HAP-1 (cell line): Measurements from ENCODE around the gene CYP19A1.

Experiments
- DNase-seq, 2 experiments: peaks; one replicate each; pipeline ENCODE4 v3.0.0-alpha.2; 2016 to 2020; ENCODE audit warnings: low spot score in 2 of 2
- H3K27me3 ChIP-seq: fragments of 250-450 bp; sonication (Bioruptor Pico); 2 replicates; pipeline ENCODE4 v1.5.1; 2020; ENCODE audit warnings: low read depth, mild to moderate bottlenecking, moderate library complexity
- H3K36me3 ChIP-seq: fragments of 250-450 bp; sonication (Bioruptor Pico); replicated peaks from 2 replicates; pipeline ENCODE4 v1.5.1; 2020; ENCODE audit warnings: mild to moderate bottlenecking
- H3K4me1 ChIP-seq: fragments of 250-450 bp; sonication (Bioruptor Pico); 2 replicates; pipeline ENCODE4 v1.5.1; 2020; ENCODE audit warnings: mild to moderate bottlenecking
- H3K4me3 ChIP-seq: fragments of 250-450 bp; sonication (Bioruptor Pico); 2 replicates; pipeline ENCODE4 v1.5.1; 2020; ENCODE audit warnings: mild to moderate bottlenecking, moderate library complexity
- H3K9me3 ChIP-seq: fragments of 250-450 bp; sonication (Bioruptor Pico); 2 replicates; pipeline ENCODE4 v1.5.1; 2020; ENCODE audit warnings: mild to moderate bottlenecking, moderate library complexity
- in situ Hi-C: fragments of 300-500 bp; cut with MboI; formaldehyde crosslinking; loops from 3 replicates; pipeline ENCODE4 v1.14.3; 2020; ENCODE audit warnings: low sequenced_read_pairs, inconsistent platforms, mixed read lengths

CYP19A1 gene

GRCh38 chr15:51205050-51205975 is 133.1 kb downstream of the CYP19A1 start:
- H3K4me3 ChIP-seq, result no peak overlapping the region
- no peaks in the 10 kb centered on the region for H3K36me3 ChIP-seq
- no peaks in the 10 kb centered on the region for H3K4me1 ChIP-seq
- DNase-seq, result no peak
- in situ Hi-C loops, result no loop called here
- H3K27me3 ChIP-seq, result peaks cover 8% of the 10 kb centered on the region
- no peaks in the 10 kb centered on the region for H3K9me3 ChIP-seq

DNA sequence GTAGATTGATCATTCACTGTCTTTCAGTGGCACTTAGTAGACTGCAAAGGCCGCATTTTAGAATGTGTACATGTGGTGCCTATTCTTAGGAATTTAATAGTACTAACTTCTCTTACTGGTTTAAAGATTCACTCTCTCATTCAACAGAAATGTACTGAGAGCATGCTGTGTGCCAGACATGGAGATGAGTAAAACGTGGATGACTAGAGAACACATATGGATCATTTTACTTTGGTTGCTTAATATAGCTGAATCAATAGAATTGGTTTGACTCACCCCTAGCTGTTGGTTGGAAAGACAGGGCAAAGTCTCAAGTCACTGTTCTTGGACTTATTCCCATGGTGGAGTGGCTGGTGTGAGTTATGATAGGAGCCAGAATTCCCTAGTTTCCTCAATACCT is 134.6 kb downstream of the CYP19A1 start:
- peaks cover 8% of the 10 kb centered on the region for H3K27me3 ChIP-seq
- H3K9me3 ChIP-seq, result no peaks in the 10 kb centered on the region
- in situ Hi-C loops, result no loop called here
- DNase-seq, result no peak
- H3K36me3 ChIP-seq, result no peaks in the 10 kb centered on the region
- H3K4me3 ChIP-seq, result no peak overlapping the region
- no peaks in the 10 kb centered on the region for H3K4me1 ChIP-seq

GRCh38 chr15:51202783-51203182 is 135.6 kb downstream of the CYP19A1 start:
- no peaks in the 10 kb centered on the region for H3K36me3 ChIP-seq
- DNase-seq, result no peak
- H3K4me1 ChIP-seq, result no peaks in the 10 kb centered on the region
- in situ Hi-C loops, result no loop called here
- H3K9me3 ChIP-seq, result no peaks in the 10 kb centered on the region
- peaks cover 8% of the 10 kb centered on the region for H3K27me3 ChIP-seq
- H3K4me3 ChIP-seq, result no peak overlapping the region

DNA sequence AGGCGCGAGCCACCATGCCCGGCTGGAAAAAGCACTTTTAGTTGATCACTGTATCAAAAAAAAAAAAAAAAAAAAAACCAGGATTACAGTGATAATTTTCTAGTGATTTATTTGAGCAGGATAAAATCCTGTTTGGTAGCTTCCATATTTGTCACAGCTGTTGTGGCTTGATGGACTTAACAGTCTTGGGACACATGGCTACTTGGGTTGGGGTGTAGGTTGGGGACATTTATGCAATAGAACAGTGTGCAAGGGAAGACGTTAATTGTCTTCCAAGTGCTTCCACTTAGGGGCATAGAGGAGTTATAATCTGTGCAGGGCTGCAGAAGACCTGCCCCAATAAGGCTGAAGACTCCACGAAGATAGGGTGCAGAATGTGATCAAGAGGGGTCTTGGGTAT is 136.8 kb downstream of the CYP19A1 start:
- Histone ChIP-seq H3K4me3 (no peak overlapping the region), H3K36me3 (no peaks in the 10 kb centered on the region), H3K27me3 (peaks cover 8% of the 10 kb centered on the region), H3K4me1 (no peaks in the 10 kb centered on the region), H3K9me3 (no peaks in the 10 kb centered on the region)
- no peak for DNase-seq
- in situ Hi-C loops, result no loop called here

DNA sequence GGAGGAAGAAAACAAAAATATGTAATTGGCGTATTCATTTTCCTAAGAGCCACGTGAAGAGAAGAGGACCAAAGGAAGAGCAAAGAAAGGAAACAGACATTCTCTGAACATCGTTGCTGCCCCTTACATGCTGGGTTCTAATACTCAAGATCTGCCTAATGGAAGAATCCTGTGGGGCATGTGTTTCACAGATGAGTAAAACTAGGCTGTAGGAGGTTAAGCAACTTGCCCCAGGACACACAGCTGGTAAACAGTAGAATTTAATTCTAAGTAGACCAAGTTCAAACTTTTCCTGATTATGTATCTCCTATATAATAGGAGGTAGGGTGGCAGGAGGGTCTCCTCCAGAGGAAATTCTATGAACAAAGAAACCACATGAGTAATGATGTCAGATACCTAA is 137.6 kb downstream of the CYP19A1 start:
- Histone ChIP-seq H3K36me3 (no peaks in the 10 kb centered on the region), H3K4me3 (no peak overlapping the region), H3K9me3 (no peaks in the 10 kb centered on the region), H3K27me3 (peaks cover 8% of the 10 kb centered on the region), H3K4me1 (no peaks in the 10 kb centered on the region)
- DNase-seq, result no peak
- in situ Hi-C loops, result no loop called here

DNA sequence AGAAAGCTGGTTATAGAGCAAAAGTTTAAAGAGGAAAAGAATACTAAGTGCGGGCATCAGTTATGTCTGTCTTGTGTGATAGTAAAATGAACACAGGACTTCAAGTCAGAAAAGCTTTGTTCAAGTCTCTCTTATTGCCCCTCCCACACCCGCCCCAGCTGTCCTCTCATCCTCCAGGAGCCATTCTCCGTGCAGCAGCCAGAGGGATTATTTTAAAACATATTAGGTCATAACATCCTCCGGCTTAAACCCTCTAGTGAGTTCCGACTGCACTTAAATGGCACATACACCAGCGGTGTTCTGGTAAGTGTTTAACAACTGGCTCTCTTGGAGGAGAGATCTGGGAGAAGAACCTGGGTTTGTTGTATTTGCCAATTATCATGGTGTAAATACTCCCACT is 138.9 kb downstream of the CYP19A1 start:
- Histone ChIP-seq H3K27me3 (peaks cover 12% of the 10 kb centered on the region), H3K36me3 (no peaks in the 10 kb centered on the region), H3K9me3 (no peaks in the 10 kb centered on the region), H3K4me3 (no peak overlapping the region), H3K4me1 (no peaks in the 10 kb centered on the region)
- in situ Hi-C loops, result no loop called here
- DNase-seq, result no peak

DNA sequence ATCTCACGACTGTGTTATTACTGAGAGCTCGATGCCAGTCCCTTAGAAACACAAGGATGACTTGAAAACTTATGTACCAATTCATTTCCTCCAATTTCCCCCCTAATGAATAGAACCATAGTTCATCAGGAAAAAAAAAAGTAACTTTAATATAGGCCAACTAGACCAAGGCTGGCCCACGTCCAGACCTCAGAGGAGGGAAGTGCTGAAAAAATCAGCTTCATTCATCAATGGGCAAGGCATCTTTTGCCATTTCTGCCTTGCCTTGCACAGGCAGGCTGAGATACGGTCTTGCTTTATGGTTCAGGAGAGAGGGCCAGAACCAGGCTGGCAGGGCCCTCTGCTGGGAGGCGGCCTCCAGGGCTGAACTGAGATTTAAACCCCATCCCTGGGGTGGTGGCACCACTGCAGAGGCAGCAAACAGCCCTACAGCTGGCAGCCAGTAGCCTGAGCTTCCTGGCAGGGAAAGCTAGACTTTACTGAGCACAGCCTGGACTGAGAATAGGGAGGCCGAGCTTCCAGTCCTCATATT is 139.6 kb downstream of the CYP19A1 start:
- Histone ChIP-seq H3K27me3 (peaks cover 10% of the 10 kb centered on the region), H3K4me1 (no peaks in the 10 kb centered on the region), H3K36me3 (no peaks in the 10 kb centered on the region), H3K4me3 (no peak overlapping the region), H3K9me3 (no peaks in the 10 kb centered on the region)
- in situ Hi-C loops, result no loop called here
- no peak for DNase-seq

DNA sequence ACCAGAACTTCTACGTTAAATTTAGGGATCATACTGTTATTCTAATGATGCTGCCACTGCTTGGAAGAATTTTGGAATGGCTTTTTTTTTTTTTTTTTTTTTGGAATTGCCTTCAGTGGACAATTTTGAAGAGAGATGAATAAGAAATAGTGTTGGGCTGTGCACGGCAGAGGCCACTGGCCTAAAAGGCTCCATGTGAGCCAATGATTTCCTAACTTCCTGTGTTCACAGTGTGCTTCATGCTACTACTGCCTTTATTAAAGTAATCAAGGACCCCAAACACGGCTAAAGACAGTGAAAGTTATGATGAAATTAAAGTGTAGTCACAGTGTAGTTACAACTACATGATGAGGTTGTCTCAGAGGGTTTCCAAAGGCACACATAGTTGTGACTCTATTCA is 142.9 kb downstream of the CYP19A1 start:
- H3K36me3 ChIP-seq, result no peaks in the 10 kb centered on the region
- in situ Hi-C loops, result no loop called here

GRCh38 chr15:51193979-51194378 is 144.4 kb downstream of the CYP19A1 start:
- H3K9me3 ChIP-seq, result no peaks in the 10 kb centered on the region
- H3K36me3 ChIP-seq, result no peaks in the 10 kb centered on the region
- H3K27me3 ChIP-seq, result peaks cover 6% of the 10 kb centered on the region; the same call in 1 of the 2 replicates
- H3K4me3 ChIP-seq, result no peak overlapping the region
- H3K4me1 ChIP-seq, result no peaks in the 10 kb centered on the region
- in situ Hi-C loops, result no loop called here
- DNase-seq, result no peak

More for the DNA sequence above, 142.9 kb downstream of the CYP19A1 start:
- no peaks in the 10 kb centered on the region for H3K4me1 ChIP-seq
- no peaks in the 10 kb centered on the region for H3K9me3 ChIP-seq
- H3K27me3 ChIP-seq, result peaks cover 6% of the 10 kb centered on the region; the same call in 1 of the 2 replicates
- H3K4me3 ChIP-seq, result no peak overlapping the region
- no peak for DNase-seq

GRCh38 chr15:51193526-51193925 is 144.9 kb downstream of the CYP19A1 start:
- Histone ChIP-seq H3K4me3 (no peak overlapping the region), H3K9me3 (no peaks in the 10 kb centered on the region), H3K4me1 (no peaks in the 10 kb centered on the region), H3K36me3 (no peaks in the 10 kb centered on the region), H3K27me3 (peaks cover 6% of the 10 kb centered on the region; the same call in 1 of the 2 replicates)
- DNase-seq, result no peak
- in situ Hi-C loops, result no loop called here

DNA sequence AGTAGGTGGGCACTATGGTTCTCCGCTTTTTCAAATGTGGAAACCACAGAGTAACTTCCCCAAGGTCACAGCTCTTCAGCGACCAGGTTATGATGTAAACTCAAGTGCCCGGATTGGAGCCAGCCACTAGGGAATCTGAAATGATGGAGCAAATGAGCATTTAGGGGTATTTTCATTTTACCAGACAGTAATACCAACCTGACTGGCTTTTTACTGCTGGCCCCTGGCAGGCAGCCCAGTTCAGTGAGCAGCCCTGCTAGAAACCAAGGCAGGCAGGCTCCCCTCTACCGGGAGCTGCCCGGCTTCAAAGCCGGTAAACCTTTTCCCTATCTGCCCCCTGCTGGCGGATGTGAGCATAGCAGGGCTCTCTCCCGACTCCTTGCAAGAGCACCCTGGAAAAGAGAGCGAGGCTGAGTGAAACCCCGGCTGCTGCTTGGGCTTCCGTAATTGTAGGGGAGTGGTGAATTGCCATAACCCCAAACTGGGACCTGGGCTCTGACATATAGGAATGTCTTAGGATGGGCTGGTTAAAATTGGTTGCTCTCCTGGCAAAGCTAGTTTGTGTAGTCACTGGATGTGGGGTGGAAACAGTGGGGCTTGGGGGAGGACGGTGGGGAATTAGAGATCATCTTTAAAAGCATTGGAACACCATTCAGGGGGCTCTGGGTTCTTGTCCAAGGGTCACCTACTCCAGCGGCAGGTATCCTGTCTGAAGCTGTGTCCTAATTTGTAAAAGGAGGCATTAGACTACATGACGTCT is 145.7 kb downstream of the CYP19A1 start:
- Histone ChIP-seq H3K36me3 (no peaks in the 10 kb centered on the region), H3K27me3 (peaks cover 6% of the 10 kb centered on the region; the same call in 1 of the 2 replicates), H3K4me3 (no peak overlapping the region), H3K4me1 (no peaks in the 10 kb centered on the region), H3K9me3 (no peaks in the 10 kb centered on the region)
- in situ Hi-C loops, result no loop called here
- DNase-seq, result peak; percentile 47 to 93

DNA sequence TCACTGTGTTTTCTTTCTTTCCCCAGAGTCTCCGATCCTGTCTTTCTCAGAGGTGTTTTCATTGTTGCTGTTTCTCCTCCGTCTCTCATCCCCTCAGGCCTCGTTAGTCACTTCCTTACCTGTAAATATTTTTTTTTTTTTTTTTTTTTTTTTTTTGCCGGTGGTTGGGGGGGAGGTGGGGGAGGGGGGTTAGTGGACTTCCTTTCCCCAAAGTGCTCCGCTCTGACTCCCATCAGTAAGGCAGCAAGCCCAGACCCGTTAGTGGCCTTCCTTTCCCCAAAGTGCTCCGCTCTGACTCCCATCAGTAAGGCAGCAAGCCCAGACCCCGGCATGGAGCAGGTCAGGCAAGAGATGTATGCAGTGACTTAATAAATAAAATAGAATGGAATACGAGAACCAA is 146.6 kb downstream of the CYP19A1 start:
- Histone ChIP-seq H3K4me3 (no peak overlapping the region), H3K9me3 (no peaks in the 10 kb centered on the region), H3K36me3 (no peaks in the 10 kb centered on the region), H3K27me3 (peaks cover 6% of the 10 kb centered on the region; the same call in 1 of the 2 replicates), H3K4me1 (no peaks in the 10 kb centered on the region)
- in situ Hi-C loops, result no loop called here
- DNase-seq, result no peak

GRCh38 chr15:51191072-51191670 is 147.2 kb downstream of the CYP19A1 start:
- in situ Hi-C loops, result no loop called here
- H3K4me3 ChIP-seq, result no peak overlapping the region
- DNase-seq, result no peak

More at GRCh38 chr15:51191072-51191670, 147.2 kb downstream of the CYP19A1 start:
- Histone ChIP-seq H3K27me3 (peaks cover 5% of the 10 kb centered on the region; the same call in 1 of the 2 replicates), H3K9me3 (no peaks in the 10 kb centered on the region), H3K4me1 (no peaks in the 10 kb centered on the region), H3K36me3 (no peaks in the 10 kb centered on the region)
